NK-92 treated with Interleukin-12 subunit alpha and Interleukin-12 subunit beta, amount 100 ng/mL, for 24 hours (cell line): ENCODE data around the gene STAG1.
"Not testable (repeated sequence)": the region's sequence is repeated elsewhere in the genome, so short reads cannot be mapped to it uniquely, and the experiment has no call there.

Source experiments
- DNase-seq: peaks from one replicate; lab custom pipeline; 2025; lab: John Stamatoyannopoulos, UW

Gene STAG1

GRCh38 chr3:136745916-136746315, 6.3 kb downstream of the STAG1 start:
- no peak for DNase-seq

GRCh38 chr3:136741063-136741462, 11.1 kb downstream of the STAG1 start:
- DNase-seq: no peak

GRCh38 chr3:136740351-136740958, 11.7 kb downstream of the STAG1 start:
- no peak for DNase-seq

GRCh38 chr3:136736950-136737349, 15.2 kb downstream of the STAG1 start:
- not testable (repeated sequence) for DNase-seq

- DNase-seq: no peak
Observed at GRCh38 chr3:136735103-136735502, 17.1 kb downstream of the STAG1 start.

GRCh38 chr3:136734382-136735070, 17.7 kb downstream of the STAG1 start:
- no peak for DNase-seq

- no peak for DNase-seq
Observed at GRCh38 chr3:136733317-136733833, 18.8 kb downstream of the STAG1 start.

GRCh38 chr3:136731274-136731884, 20.8 kb downstream of the STAG1 start:
- no peak for DNase-seq

- no peak for DNase-seq
Observed at GRCh38 chr3:136730595-136731273, 21.4 kb downstream of the STAG1 start.

- DNase-seq: no peak
Observed at GRCh38 chr3:136728918-136729317, 23.3 kb downstream of the STAG1 start.

GRCh38 chr3:136728473-136728872, 23.7 kb downstream of the STAG1 start:
- no peak for DNase-seq

GRCh38 chr3:136725468-136725867, 26.7 kb downstream of the STAG1 start:
- no peak for DNase-seq

GRCh38 chr3:136722916-136723315, 29.3 kb downstream of the STAG1 start:
- not testable (repeated sequence) for DNase-seq

GRCh38 chr3:136722399-136722798, 29.8 kb downstream of the STAG1 start:
- not testable (repeated sequence) for DNase-seq

GRCh38 chr3:136720091-136720490, 32.1 kb downstream of the STAG1 start:
- DNase-seq: no peak

- no peak for DNase-seq
Observed at GRCh38 chr3:136716629-136717028, 35.5 kb downstream of the STAG1 start.

- peak; percentile 56 for DNase-seq
Observed at GRCh38 chr3:136714020-136714419, 38.2 kb downstream of the STAG1 start.

- no peak for DNase-seq
Observed at GRCh38 chr3:136712941-136713340, 39.2 kb downstream of the STAG1 start.

GRCh38 chr3:136711888-136712287, 40.3 kb downstream of the STAG1 start:
- not testable (repeated sequence) for DNase-seq

- DNase-seq: no peak
Observed at GRCh38 chr3:136711277-136711676, 40.9 kb downstream of the STAG1 start.

GRCh38 chr3:136709775-136710174, 42.4 kb downstream of the STAG1 start:
- DNase-seq: not testable (repeated sequence)

GRCh38 chr3:136708333-136708985, 43.7 kb downstream of the STAG1 start:
- no peak for DNase-seq
